Esophagus muscularis mucosa (tissue), 4 donors: ENCODE data around the gene GYPC. TPM values are rescaled to one million over a fixed set of nuclear protein-coding genes. Genes with fewer than 3 reads are reported as not detected.

Experiments
- DNase-seq: peaks from one replicate; pipeline ENCODE4 v3.0.0-alpha.2; 2017; ENCODE audit errors: extremely low spot score
- H3K27ac ChIP-seq, 4 donors: fragments of 200-600 bp; sonication (generic); replicated peaks in 1 of 4; 1 replicate in 3 of 4; 2 replicates in 1 of 4; pipeline ENCODE4 v1.5.1; 2016 to 2019; ENCODE audit warnings: mild to moderate bottlenecking in 1 of 4
- H3K27me3 ChIP-seq, 4 donors: fragments of 200-600 bp; sonication (generic); one replicate each; pipeline versions ENCODE4 v1.5.1 to v1.6.0; 2016 to 2019
- H3K36me3 ChIP-seq, 4 donors: fragments of 200-600 bp; sonication (generic); one replicate each; pipeline ENCODE4 v1.5.1; 2016 to 2019
- H3K4me1 ChIP-seq, 4 donors: fragments of 200-600 bp; sonication (generic); one replicate each; pipeline ENCODE4 v1.5.1; 2016 to 2019
- H3K4me3 ChIP-seq, 4 donors: fragments of 200-600 bp; sonication (generic); 1 replicate in 2 of 4; 2 replicates in 2 of 4; pipeline ENCODE4 v1.5.1; 2016 to 2019; ENCODE audit warnings: mild to moderate bottlenecking in 4 of 4, moderate library complexity in 1 of 4
- H3K9me3 ChIP-seq, 4 donors: fragments of 200-600 bp; sonication (generic); 1 replicate in 3 of 4; 2 replicates in 1 of 4; pipeline ENCODE4 v1.5.1; 2016 to 2019
- EP300 ChIP-seq: sonication (generic); formaldehyde crosslinking; IDR thresholded peaks from one replicate; pipeline ENCODE4 v1.6.1; 2017; ENCODE audit warnings: antibody characterized with exemption
- POLR2A ChIP-seq: fragments of 450-650 bp; IDR thresholded peaks from one replicate; pipeline ENCODE4 v1.6.1; 2017; ENCODE audit warnings: antibody characterized with exemption, moderate library complexity, mild to moderate bottlenecking, low read depth
- POLR2AphosphoS5 ChIP-seq, 2 donors: sonication (generic); formaldehyde crosslinking; IDR thresholded peaks; one replicate each; pipeline ENCODE4 v1.6.1; 2017; ENCODE audit warnings: antibody characterized with exemption in 2 of 2
- WGBS: methylation state at CpG from one replicate; pipeline ENCODE4 v1.1.5; 2018; 5-methylcytosine and 5-hydroxymethylcytosine counted together
- intact Hi-C: fragments of 100-400 bp; cut with DNase I; formaldehyde crosslinking; loops from one replicate; pipeline ENCODE4 v1.15.1; 2023
- total RNA-seq, 4 donors: library from RNA; depleted of rRNA; stranded (reverse); fragments of >200 nt; gene quantifications; one replicate each; pipeline versions ENCODE4 v1.1.0 to v1.2.1, GENCODE V29; 2016
- TF ChIP-seq, protein P1 (sequence below), 3 experiments: fragments of 200-600 bp in 2 of 3; fragments of 450-650 bp in 1 of 3; sonication (generic) in 2 of 3; IDR thresholded peaks; one replicate each; pipeline ENCODE4 v1.5.1; 2017 to 2019; ENCODE audit warnings: antibody characterized with exemption in 3 of 3, mild to moderate bottlenecking in 2 of 3, moderate library complexity in 1 of 3

GYPC gene
- total RNA-seq, 4 donors from 2014 or later: 119 to 197 (median 167) TPM

DNA sequence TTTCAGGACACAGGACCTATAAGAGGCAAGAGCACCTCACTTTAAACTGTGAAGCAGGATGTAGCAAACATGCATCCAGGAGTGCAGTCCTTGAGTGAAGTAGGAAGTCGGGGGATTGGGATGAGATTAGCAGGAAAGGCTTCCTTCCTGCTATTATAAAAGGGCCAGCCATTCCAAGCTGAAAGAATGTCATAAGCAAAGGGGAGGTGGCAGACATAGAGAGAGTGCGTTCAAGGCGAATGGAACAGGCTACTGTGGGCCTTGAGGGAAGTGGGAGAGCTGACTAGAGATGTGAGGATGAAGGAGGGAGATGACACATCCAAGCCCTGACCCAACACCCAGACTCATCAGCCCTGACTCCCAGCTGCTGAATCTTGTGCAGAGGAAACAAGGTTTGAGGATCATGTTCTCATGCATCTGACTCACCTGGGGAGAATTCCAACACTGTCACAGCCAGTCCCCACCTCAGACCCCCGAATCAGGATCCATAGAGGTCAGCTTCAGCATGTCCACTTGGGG is 63.9 kb downstream of the GYPC start:
- Histone ChIP-seq H3K4me1 (peaks cover 3 to 24% (median 4%) of the 10 kb centered on the region in 4 donors), H3K27ac (no peak overlapping the region), H3K27me3 (no peaks in the 10 kb centered on the region), H3K9me3 (peaks cover 0 to 5% (median 5%) of the 10 kb centered on the region in 4 donors), H3K36me3 (no peaks in the 10 kb centered on the region), H3K4me3 (no peak overlapping the region)
- intact Hi-C loops: no loop called here
- 77% methylated on average over 4 of the region's 4 CpGs for WGBS
- TF ChIP-seq, protein P1, sequence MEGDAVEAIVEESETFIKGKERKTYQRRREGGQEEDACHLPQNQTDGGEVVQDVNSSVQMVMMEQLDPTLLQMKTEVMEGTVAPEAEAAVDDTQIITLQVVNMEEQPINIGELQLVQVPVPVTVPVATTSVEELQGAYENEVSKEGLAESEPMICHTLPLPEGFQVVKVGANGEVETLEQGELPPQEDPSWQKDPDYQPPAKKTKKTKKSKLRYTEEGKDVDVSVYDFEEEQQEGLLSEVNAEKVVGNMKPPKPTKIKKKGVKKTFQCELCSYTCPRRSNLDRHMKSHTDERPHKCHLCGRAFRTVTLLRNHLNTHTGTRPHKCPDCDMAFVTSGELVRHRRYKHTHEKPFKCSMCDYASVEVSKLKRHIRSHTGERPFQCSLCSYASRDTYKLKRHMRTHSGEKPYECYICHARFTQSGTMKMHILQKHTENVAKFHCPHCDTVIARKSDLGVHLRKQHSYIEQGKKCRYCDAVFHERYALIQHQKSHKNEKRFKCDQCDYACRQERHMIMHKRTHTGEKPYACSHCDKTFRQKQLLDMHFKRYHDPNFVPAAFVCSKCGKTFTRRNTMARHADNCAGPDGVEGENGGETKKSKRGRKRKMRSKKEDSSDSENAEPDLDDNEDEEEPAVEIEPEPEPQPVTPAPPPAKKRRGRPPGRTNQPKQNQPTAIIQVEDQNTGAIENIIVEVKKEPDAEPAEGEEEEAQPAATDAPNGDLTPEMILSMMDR (IDR thresholded peaks at IDR 0.05): no peak
- TF ChIP-seq POLR2AphosphoS5 (IDR thresholded peaks at IDR 0.05): no peak
- no peak for TF ChIP-seq EP300
- no peak for TF ChIP-seq POLR2A
- DNase-seq: peak; percentile 89

DNA sequence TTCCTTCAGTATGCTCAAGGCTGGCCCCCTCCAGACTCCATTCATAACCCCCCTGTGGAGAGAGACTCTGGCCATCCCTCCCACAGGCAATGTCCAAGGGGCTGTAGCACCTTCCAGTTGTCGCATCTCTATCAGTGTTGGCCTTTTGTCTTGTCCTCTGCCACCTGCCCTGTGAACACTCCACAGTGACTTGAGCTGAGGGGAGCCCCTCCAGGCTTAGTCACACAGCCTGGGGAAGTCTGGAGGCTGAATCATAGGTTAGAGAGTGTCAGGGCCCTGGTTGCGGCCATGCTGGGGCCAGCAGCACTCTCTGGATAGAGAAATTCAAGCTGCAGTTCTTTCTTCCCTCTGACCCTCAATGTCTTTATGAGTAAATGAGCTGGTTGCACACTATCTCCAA is 64.7 kb downstream of the GYPC start:
- no peak overlapping the region for H3K4me3 ChIP-seq
- peaks cover 3 to 24% (median 4%) of the 10 kb centered on the region in 4 donors for H3K4me1 ChIP-seq
- peak; percentile 75 for DNase-seq
- intact Hi-C loops: no loop called here
- H3K27ac ChIP-seq: no peak overlapping the region
- no peak for TF ChIP-seq POLR2A
- no peak for TF ChIP-seq POLR2AphosphoS5 (IDR thresholded peaks at IDR 0.05)
- WGBS: 90% methylated on average over 2 of the region's 2 CpGs
- no peaks in the 10 kb centered on the region for H3K36me3 ChIP-seq
- H3K27me3 ChIP-seq: no peaks in the 10 kb centered on the region
- H3K9me3 ChIP-seq: peaks cover 0 to 13% (median 11%) of the 10 kb centered on the region in 4 donors

DNA sequence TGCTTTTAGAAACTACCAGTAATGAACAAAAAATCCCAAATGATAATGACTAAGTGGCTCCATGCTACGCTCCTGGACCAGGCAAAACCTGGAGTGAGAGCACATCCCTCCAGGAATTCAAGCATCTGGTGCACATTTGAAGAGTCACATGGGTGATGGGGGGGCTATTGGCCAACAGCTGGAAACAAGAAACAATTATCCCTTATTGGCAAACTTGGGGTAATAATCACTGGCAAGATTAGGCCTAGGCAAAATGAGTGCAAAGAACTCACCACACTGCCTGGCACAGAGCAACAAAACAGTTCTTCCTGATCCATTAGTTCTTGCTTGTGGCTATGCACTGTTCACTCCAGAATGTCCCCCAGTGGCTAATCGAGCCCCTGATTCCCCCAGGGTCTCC is 66.1 kb downstream of the GYPC start:
- WGBS: 81% methylated on average over 2 of the region's 2 CpGs
- Histone ChIP-seq H3K36me3 (no peaks in the 10 kb centered on the region), H3K4me3 (no peak overlapping the region), H3K4me1 (peaks cover 3 to 24% (median 4%) of the 10 kb centered on the region in 4 donors), H3K9me3 (peaks cover 0 to 17% (median 13%) of the 10 kb centered on the region in 4 donors), H3K27ac (no peak overlapping the region), H3K27me3 (no peaks in the 10 kb centered on the region)
- intact Hi-C loops: no loop called here
- TF ChIP-seq POLR2AphosphoS5 (IDR thresholded peaks at IDR 0.05): no peak
- TF ChIP-seq EP300: no peak
- no peak for TF ChIP-seq POLR2A
- TF ChIP-seq, protein P1 (IDR thresholded peaks at IDR 0.05): no peak
- no peak for DNase-seq

DNA sequence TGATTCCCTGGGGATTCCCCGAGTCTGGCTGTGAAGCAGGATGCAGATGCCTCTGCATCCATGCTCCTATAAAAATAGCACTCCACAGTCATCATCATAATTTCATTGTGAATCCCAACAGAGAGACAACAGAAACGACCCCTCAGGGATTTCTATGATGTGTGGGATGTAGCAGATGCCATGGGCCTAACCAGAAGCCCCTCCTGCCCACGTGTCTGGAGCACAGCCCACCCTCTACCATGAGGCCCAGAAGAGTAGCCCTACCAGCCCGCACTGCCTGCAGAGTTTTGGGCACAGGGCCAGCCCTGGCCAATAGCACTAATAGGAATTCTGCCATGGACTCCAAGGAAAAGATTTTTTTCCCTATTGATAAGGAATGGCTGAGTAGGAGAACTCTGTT is 66.6 kb downstream of the GYPC start:
- Histone ChIP-seq H3K27me3 (no peaks in the 10 kb centered on the region), H3K4me1 (peaks cover 3 to 24% (median 4%) of the 10 kb centered on the region in 4 donors), H3K36me3 (no peaks in the 10 kb centered on the region), H3K4me3 (no peak overlapping the region), H3K9me3 (peaks cover 0 to 17% (median 13%) of the 10 kb centered on the region in 4 donors), H3K27ac (no peak overlapping the region)
- TF ChIP-seq, protein P1 (IDR thresholded peaks at IDR 0.05): no peak
- no peak for TF ChIP-seq POLR2A
- no peak for TF ChIP-seq POLR2AphosphoS5 (IDR thresholded peaks at IDR 0.05)
- TF ChIP-seq EP300: no peak
- 54% methylated on average over 2 of the region's 4 CpGs for WGBS
- intact Hi-C loops: no loop called here
- no peak for DNase-seq

DNA sequence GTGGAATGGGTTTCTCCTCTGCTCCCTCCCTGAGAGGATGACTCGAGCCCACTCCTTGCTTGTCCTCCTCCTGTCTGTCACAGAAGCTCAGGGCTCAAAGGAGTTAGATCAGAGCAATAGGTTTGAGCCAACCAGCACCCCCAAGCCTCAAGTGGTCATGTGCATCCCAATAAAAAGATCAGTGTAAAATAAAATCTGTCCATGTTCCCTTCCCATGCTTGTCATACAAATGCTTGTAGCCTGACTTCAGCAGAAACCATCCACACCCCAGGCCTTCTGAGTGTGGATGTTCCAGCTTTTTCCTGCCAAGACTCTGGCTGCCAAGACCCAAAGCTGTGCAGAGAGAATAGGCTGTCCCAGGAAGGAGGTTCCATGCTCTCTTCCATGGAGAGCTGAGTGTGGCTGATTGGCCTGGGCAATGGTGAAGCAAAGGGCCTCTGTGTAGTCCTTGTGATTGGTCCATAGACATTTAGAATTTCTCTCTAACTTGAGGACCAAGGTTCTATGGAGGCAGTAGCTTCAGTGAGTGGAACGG is 67.4 kb downstream of the GYPC start:
- DNase-seq: peak; percentile 68
- Histone ChIP-seq H3K9me3 (peaks cover 0 to 17% (median 13%) of the 10 kb centered on the region in 4 donors), H3K4me1 (peaks cover 3 to 24% (median 4%) of the 10 kb centered on the region in 4 donors), H3K36me3 (no peaks in the 10 kb centered on the region), H3K27me3 (no peaks in the 10 kb centered on the region), H3K4me3 (no peak overlapping the region), H3K27ac (no peak overlapping the region)
- 76% methylated on average over 2 of the region's 2 CpGs for WGBS
- no peak for TF ChIP-seq POLR2A
- intact Hi-C loops: no loop called here
